A673 (cell line): ENCODE measurements around the gene ZNF775. TPM values are rescaled to one million over a fixed set of nuclear protein-coding genes. Genes with fewer than 3 reads are reported as not detected.

Experiments used
- BruUV-seq: library from RNA; stranded (reverse); fragments of 400-500 nt; replicated peaks from 2 replicates; lab custom pipeline; 2021; lab: Mats Ljungman, UMichigan
- CTCF ChIA-PET: fragments of 300-600 bp; sonication (Branson Sonifier 250); formaldehyde crosslinking; loops from one replicate; lab custom pipeline; 2022; ENCODE audit warnings: antibody characterized with exemption; lab: Charles Lee
- POLR2A ChIA-PET: fragments of 300-600 bp; sonication (Branson Sonifier 250); formaldehyde crosslinking; loops from one replicate; lab custom pipeline; 2022; ENCODE audit warnings: antibody characterized with exemption; ENCODE audit not compliant: low non-redundant PET; lab: Charles Lee
- DNase-seq: peaks from one replicate; pipeline ENCODE4 v3.0.0-alpha.2; 2015; ENCODE audit warnings: low spot score
- H3K27ac ChIP-seq: fragments of 200-600 bp; sonication (generic); 2 replicates; pipeline ENCODE4 v1.5.1; 2016; ENCODE audit warnings: mixed run types, low read depth, mild to moderate bottlenecking, mixed read lengths, antibody characterized with exemption, low read length; ENCODE audit not compliant: poor library complexity, severe bottlenecking
- H3K27me3 ChIP-seq: fragments of 200-600 bp; sonication (generic); replicated peaks from 2 replicates; pipeline ENCODE4 v1.6.1; 2017; ENCODE audit warnings: mixed run types, low read depth, mild to moderate bottlenecking, mixed read lengths, antibody characterized with exemption, low read length; ENCODE audit not compliant: insufficient read depth, poor library complexity
- H3K36me3 ChIP-seq: fragments of 200-600 bp; sonication (generic); 2 replicates; pipeline ENCODE4 v1.6.1; 2016; ENCODE audit warnings: mixed run types, mild to moderate bottlenecking, mixed read lengths, antibody characterized with exemption, low read length; ENCODE audit not compliant: insufficient read depth, poor library complexity, severe bottlenecking
- H3K4me1 ChIP-seq: fragments of 200-600 bp; sonication (generic); 2 replicates; pipeline ENCODE4 v1.6.1; 2017; ENCODE audit warnings: mixed run types, mild to moderate bottlenecking, mixed read lengths, antibody characterized with exemption, low read length; ENCODE audit not compliant: insufficient read depth, poor library complexity, severe bottlenecking
- H3K4me3 ChIP-seq: fragments of 200-600 bp; sonication (generic); 2 replicates; pipeline ENCODE4 v1.5.1; 2016; ENCODE audit warnings: low read depth, mixed run types, mild to moderate bottlenecking, mixed read lengths, low read length; ENCODE audit not compliant: poor library complexity, severe bottlenecking
- H3K9me3 ChIP-seq: fragments of 200-600 bp; sonication (generic); 2 replicates; pipeline ENCODE4 v1.6.1; 2016; ENCODE audit warnings: mixed run types, low read depth, mild to moderate bottlenecking, mixed read lengths, antibody characterized with exemption, low read length; ENCODE audit not compliant: poor library complexity, severe bottlenecking
- CTCF ChIP-seq: fragments of 300-800, 200-600 bp; sonication (generic); conservative IDR thresholded peaks from 2 replicates; pipeline ENCODE4 v1.5.1; 2017; ENCODE audit warnings: low read depth, mild to moderate bottlenecking, antibody characterized with exemption, low read length, moderate library complexity, mixed read lengths
- EZH2 ChIP-seq: fragments of 200-600 bp; sonication (generic); IDR thresholded peaks from 2 replicates; pipeline ENCODE4 v1.6.1; 2017; ENCODE audit warnings: borderline replicate concordance, low read depth, mild to moderate bottlenecking, mixed read lengths, antibody characterized with exemption, low read length; ENCODE audit not compliant: poor library complexity, severe bottlenecking
- intact Hi-C: fragments of 100-400 bp; cut with micrococcal nuclease; formaldehyde crosslinking; loops from one replicate; pipeline ENCODE4 v1.10.0; 2022; ENCODE audit not compliant: unreplicated experiment
- total RNA-seq: library from RNA; stranded (reverse); gene quantifications from 2 replicates; pipeline ENCODE4 v1.2.3, GENCODE V29; 2021

The ZNF775 gene
- total RNA-seq, 1 experiment from 2014 or later = 12.1 TPM

GRCh38 chr7:150374472-150374871 is 4.7 kb upstream of the ZNF775 start:
- BruUV-seq = no TSS peak
- ChIA-PET CTCF (no interaction called here), POLR2A (interaction anchor here (0.5 kb wide), 1 partner anchor 8 kb away, joined by 4 read pairs; no protein-coding TSS in a partner anchor)
- Histone ChIP-seq H3K4me1 (peaks cover 29% of the 10 kb centered on the region), H3K9me3 (no peaks in the 10 kb centered on the region), H3K4me3 (no peak overlapping the region), H3K27ac (no peak overlapping the region), H3K36me3 (peaks cover 28% of the 10 kb centered on the region), H3K27me3 (no peaks in the 10 kb centered on the region)
- no peak for DNase-seq
- no peak for TF ChIP-seq CTCF
- no peak for TF ChIP-seq EZH2
- intact Hi-C loops = no loop called here

GRCh38 chr7:150375662-150376521 is 3.2 kb upstream of the ZNF775 start:
- no peak for TF ChIP-seq EZH2
- TF ChIP-seq CTCF = no peak

DNA sequence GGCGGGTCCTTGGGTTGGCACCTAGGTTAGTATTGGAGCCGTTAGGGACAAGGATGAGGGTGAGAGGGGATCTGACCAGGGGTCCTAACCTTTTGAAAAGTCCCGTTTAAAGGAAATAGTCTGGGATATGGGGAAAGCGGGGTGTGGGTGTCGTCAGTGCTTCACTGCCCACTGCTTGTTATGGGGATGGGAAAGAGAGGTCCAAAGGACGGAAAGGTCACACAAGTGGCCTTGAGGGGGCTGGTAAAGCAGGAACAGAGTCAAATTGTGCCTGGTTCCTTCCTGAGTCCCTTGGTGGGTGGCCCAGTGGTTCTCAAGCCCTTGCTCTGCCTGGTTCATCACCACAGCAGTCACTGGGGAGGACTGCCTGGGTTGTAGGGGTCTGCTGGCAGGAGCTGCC is 2.6 kb upstream of the ZNF775 start:
- no TSS peak for BruUV-seq
- intact Hi-C loops = no loop called here
- peaks cover 28% of the 10 kb centered on the region for H3K36me3 ChIP-seq
- DNase-seq = no peak
- CTCF ChIA-PET = no interaction called here
- no peak overlapping the region for H3K4me3 ChIP-seq
- no peaks in the 10 kb centered on the region for H3K27me3 ChIP-seq
- TF ChIP-seq EZH2 (no peak), CTCF (no peak)
- peaks cover 16% of the 10 kb centered on the region for H3K4me1 ChIP-seq
- POLR2A ChIA-PET = no interaction called here
- H3K27ac ChIP-seq = no peak overlapping the region
- no peaks in the 10 kb centered on the region for H3K9me3 ChIP-seq

More at GRCh38 chr7:150375662-150376521, 3.2 kb upstream of the ZNF775 start:
- POLR2A ChIA-PET = no interaction called here
- Histone ChIP-seq H3K27ac (no peak overlapping the region), H3K27me3 (no peaks in the 10 kb centered on the region), H3K36me3 (peaks cover 28% of the 10 kb centered on the region), H3K4me1 (peaks cover 16% of the 10 kb centered on the region), H3K4me3 (no peak overlapping the region), H3K9me3 (no peaks in the 10 kb centered on the region)
- intact Hi-C loops = no loop called here
- DNase-seq = peak; percentile 64
- no TSS peak for BruUV-seq
- CTCF ChIA-PET = interaction anchor here (0.5 kb wide), 1 partner anchor 14 kb away, joined by 3 read pairs; no protein-coding TSS in a partner anchor
